ENCODE results near the gene MAGI2.

GRCh38 chr7:78296046-78296597, 1157.3 kb downstream of the MAGI2 start:
- no peak for TF ChIP-seq CTCF (IDR thresholded peaks at IDR 0.05; ENCODE audit: borderline replicate concordance, extremely low read depth, low read length, poor library complexity, severe bottlenecking)
- TF ChIP-seq EZH2 (IDR thresholded peaks at IDR 0.05; ENCODE audit: borderline replicate concordance, low read depth, low read length, severe bottlenecking): no peak

All from DND-41 (cell line).